SJSA1 (cell line): Measurements from ENCODE around the gene RECQL5. TPM values are rescaled to one million over a fixed set of nuclear protein-coding genes. Genes with fewer than 3 reads are reported as not detected.

ENCODE experiments used
- DNase-seq, 2 experiments: peaks; one replicate each; pipeline ENCODE4 v3.0.0-alpha.2; 2015 to 2020; ENCODE audit warnings: low spot score in 2 of 2, low read depth in 1 of 2
- H3K27ac ChIP-seq: fragments of 250-450 bp; sonication (Bioruptor Pico); 2 replicates; pipeline ENCODE4 v1.5.1; 2020; ENCODE audit warnings: mild to moderate bottlenecking, moderate library complexity
- H3K27me3 ChIP-seq: fragments of 250-450 bp; sonication (Bioruptor Pico); replicated peaks from 2 replicates; pipeline ENCODE4 v1.5.1; 2020; ENCODE audit warnings: mild to moderate bottlenecking, moderate library complexity
- H3K36me3 ChIP-seq: fragments of 250-450 bp; sonication (Bioruptor Pico); 2 replicates; pipeline ENCODE4 v1.5.1; 2020; ENCODE audit warnings: mild to moderate bottlenecking
- H3K4me1 ChIP-seq: fragments of 250-450 bp; sonication (Bioruptor Pico); replicated peaks from 2 replicates; pipeline ENCODE4 v1.6.1; 2021; ENCODE audit warnings: mild to moderate bottlenecking
- H3K4me3 ChIP-seq: fragments of 250-450 bp; sonication (Bioruptor Pico); 2 replicates; pipeline ENCODE4 v1.5.1; 2020; ENCODE audit warnings: mild to moderate bottlenecking
- H3K9me3 ChIP-seq: fragments of 250-450 bp; sonication (Bioruptor Pico); replicated peaks from 2 replicates; pipeline ENCODE4 v1.5.1; 2020; ENCODE audit warnings: mild to moderate bottlenecking
- total RNA-seq: library from RNA; depleted of rRNA; stranded (reverse); fragments of >200 nt; shearing (Covaris generic); gene quantifications from 2 replicates; pipeline ENCODE4 v1.2.3, GENCODE V29; 2014

RECQL5 gene
- total RNA-seq, 1 experiment from 2014 or later, result 15.7 TPM

- Histone ChIP-seq H3K4me3 (no peak overlapping the region), H3K27ac (peak overlapping the region; percentile 63), H3K4me1 (peaks cover 90% of the 10 kb centered on the region), H3K27me3 (no peaks in the 10 kb centered on the region), H3K9me3 (no peaks in the 10 kb centered on the region), H3K36me3 (peaks cover 72% of the 10 kb centered on the region)
- DNase-seq, result no peak
These were observed 27.6 kb upstream of the RECQL5 start for GRCh38 chr17:75694536-75694935.

- Histone ChIP-seq H3K27ac (peak overlapping the region; percentile 63), H3K9me3 (no peaks in the 10 kb centered on the region), H3K36me3 (peaks cover 68% of the 10 kb centered on the region), H3K4me1 (peaks cover 83% of the 10 kb centered on the region), H3K4me3 (no peak overlapping the region), H3K27me3 (no peaks in the 10 kb centered on the region)
- peak; percentile 97 to 98 for DNase-seq
These were observed 26.8 kb upstream of the RECQL5 start for GRCh38 chr17:75693500-75694481.

GRCh38 chr17:75692976-75693375, 26.0 kb upstream of the RECQL5 start:
- H3K9me3 ChIP-seq, result no peaks in the 10 kb centered on the region
- H3K4me1 ChIP-seq, result peaks cover 83% of the 10 kb centered on the region
- peak overlapping the region; percentile 63 for H3K27ac ChIP-seq
- H3K4me3 ChIP-seq, result no peak overlapping the region
- DNase-seq, result no peak
- H3K27me3 ChIP-seq, result no peaks in the 10 kb centered on the region
- H3K36me3 ChIP-seq, result peaks cover 74% of the 10 kb centered on the region

GRCh38 chr17:75691801-75692626, 25.1 kb upstream of the RECQL5 start:
- H3K4me3 ChIP-seq, result no peak overlapping the region
- H3K36me3 ChIP-seq, result peaks cover 79% of the 10 kb centered on the region
- H3K4me1 ChIP-seq, result peaks cover 76% of the 10 kb centered on the region
- no peaks in the 10 kb centered on the region for H3K27me3 ChIP-seq
- H3K27ac ChIP-seq, result peak overlapping the region; percentile 42
- H3K9me3 ChIP-seq, result no peaks in the 10 kb centered on the region
- no peak for DNase-seq

GRCh38 chr17:75691371-75691791, 24.4 kb upstream of the RECQL5 start:
- Histone ChIP-seq H3K27me3 (no peaks in the 10 kb centered on the region), H3K4me1 (peaks cover 72% of the 10 kb centered on the region), H3K36me3 (peaks cover 83% of the 10 kb centered on the region), H3K27ac (peak overlapping the region; percentile 42), H3K4me3 (no peak overlapping the region), H3K9me3 (no peaks in the 10 kb centered on the region)
- DNase-seq, result peak; percentile 72 to 81

- Histone ChIP-seq H3K27me3 (no peaks in the 10 kb centered on the region), H3K4me3 (no peak overlapping the region), H3K27ac (no peak overlapping the region), H3K4me1 (peaks cover 62% of the 10 kb centered on the region), H3K36me3 (peaks cover 83% of the 10 kb centered on the region), H3K9me3 (no peaks in the 10 kb centered on the region)
- DNase-seq, result no peak
These were observed 22.5 kb upstream of the RECQL5 start for GRCh38 chr17:75689441-75689873.

- DNase-seq, result no peak
- Histone ChIP-seq H3K9me3 (no peaks in the 10 kb centered on the region), H3K27me3 (no peaks in the 10 kb centered on the region), H3K4me3 (no peak overlapping the region), H3K4me1 (peaks cover 62% of the 10 kb centered on the region), H3K27ac (no peak overlapping the region), H3K36me3 (peaks cover 84% of the 10 kb centered on the region)
These were observed 21.4 kb upstream of the RECQL5 start for GRCh38 chr17:75688209-75688825.

- H3K27ac ChIP-seq, result no peak overlapping the region
- no peak for DNase-seq
- no peak overlapping the region for H3K4me3 ChIP-seq
- peaks cover 74% of the 10 kb centered on the region for H3K36me3 ChIP-seq
- peaks cover 44% of the 10 kb centered on the region for H3K4me1 ChIP-seq
- H3K9me3 ChIP-seq, result no peaks in the 10 kb centered on the region
- no peaks in the 10 kb centered on the region for H3K27me3 ChIP-seq
These were observed 18.5 kb upstream of the RECQL5 start for GRCh38 chr17:75685499-75685898.

GRCh38 chr17:75684924-75685323, 18.0 kb upstream of the RECQL5 start:
- DNase-seq, result no peak
- Histone ChIP-seq H3K4me3 (no peak overlapping the region), H3K27ac (no peak overlapping the region), H3K9me3 (no peaks in the 10 kb centered on the region), H3K4me1 (peaks cover 45% of the 10 kb centered on the region), H3K36me3 (peaks cover 72% of the 10 kb centered on the region), H3K27me3 (no peaks in the 10 kb centered on the region)

- DNase-seq, result no peak
- Histone ChIP-seq H3K9me3 (no peaks in the 10 kb centered on the region), H3K36me3 (peaks cover 68% of the 10 kb centered on the region), H3K27me3 (no peaks in the 10 kb centered on the region), H3K27ac (no peak overlapping the region), H3K4me3 (no peak overlapping the region), H3K4me1 (peaks cover 51% of the 10 kb centered on the region)
These were observed 17.3 kb upstream of the RECQL5 start for GRCh38 chr17:75684249-75684648.

- Histone ChIP-seq H3K4me1 (peaks cover 53% of the 10 kb centered on the region), H3K27me3 (no peaks in the 10 kb centered on the region), H3K4me3 (no peak overlapping the region), H3K27ac (peak overlapping the region; percentile 4; the same call in 1 of the 2 replicates), H3K9me3 (no peaks in the 10 kb centered on the region), H3K36me3 (peaks cover 70% of the 10 kb centered on the region)
- peak; percentile 52 to 66 for DNase-seq
These were observed 16.6 kb upstream of the RECQL5 start for GRCh38 chr17:75683583-75683982.

GRCh38 chr17:75681289-75681688, 14.3 kb upstream of the RECQL5 start:
- peaks cover 64% of the 10 kb centered on the region for H3K36me3 ChIP-seq
- H3K27me3 ChIP-seq, result no peaks in the 10 kb centered on the region
- H3K4me3 ChIP-seq, result no peak overlapping the region
- peaks cover 45% of the 10 kb centered on the region for H3K4me1 ChIP-seq
- no peaks in the 10 kb centered on the region for H3K9me3 ChIP-seq
- H3K27ac ChIP-seq, result peak overlapping the region; percentile 4; the same call in 1 of the 2 replicates
- no peak for DNase-seq

GRCh38 chr17:75680431-75680830, 13.5 kb upstream of the RECQL5 start:
- peak overlapping the region; percentile 25 for H3K27ac ChIP-seq
- no peaks in the 10 kb centered on the region for H3K27me3 ChIP-seq
- H3K36me3 ChIP-seq, result peaks cover 65% of the 10 kb centered on the region
- no peaks in the 10 kb centered on the region for H3K9me3 ChIP-seq
- peaks cover 45% of the 10 kb centered on the region for H3K4me1 ChIP-seq
- no peak for DNase-seq
- no peak overlapping the region for H3K4me3 ChIP-seq
